ENCODE data around the gene LRP5. TPM values are rescaled to one million over a fixed set of nuclear protein-coding genes. Genes with fewer than 3 reads are reported as not detected.

Gene LRP5
- 17.4 TPM for total RNA-seq (ENCODE audit: unreplicated experiment)
- long read RNA-seq, result 0 reads

DNA sequence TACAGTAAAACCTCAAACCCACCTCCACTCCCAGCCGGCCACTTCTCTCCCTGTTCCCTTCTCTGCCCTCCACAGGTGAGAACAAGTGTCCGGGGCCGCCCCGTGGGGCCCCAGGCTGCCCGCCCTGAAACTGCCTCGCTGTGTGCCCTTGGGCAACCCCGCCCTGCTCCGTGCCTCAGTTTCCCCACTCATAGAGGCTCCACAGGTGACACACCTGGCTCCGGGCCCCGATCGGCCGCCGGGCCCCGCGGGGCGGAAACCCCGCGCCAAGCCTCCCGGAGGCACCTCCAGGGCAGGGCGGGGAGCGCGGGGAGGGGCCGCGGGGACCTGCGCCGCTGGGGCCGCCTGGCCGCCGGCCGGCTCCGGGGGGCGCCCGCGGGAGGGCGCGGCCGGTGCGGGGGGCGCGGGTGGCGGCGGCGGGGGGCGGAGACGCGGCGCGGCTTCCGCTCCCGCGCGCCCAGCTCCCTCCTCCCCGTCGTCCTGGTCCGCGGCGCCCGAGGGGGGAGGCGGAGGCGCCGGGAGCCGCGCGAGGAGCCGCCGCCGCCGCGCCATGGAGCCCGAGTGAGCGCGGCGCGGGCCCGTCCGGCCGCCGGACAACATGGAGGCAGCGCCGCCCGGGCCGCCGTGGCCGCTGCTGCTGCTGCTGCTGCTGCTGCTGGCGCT, at the start of gene LRP5:
Gene LRP5 (plus strand): TSS at position 475 of the 663 bp plus-strand sequence. CDS start 124 bp downstream, at position 599.
- DNase-seq, result peak; percentile 46
- no peaks in the 10 kb centered on the region for H3K36me3 Mint-ChIP-seq (ENCODE audit: unreplicated experiment)
- H3K9me3 Mint-ChIP-seq (ENCODE audit: unreplicated experiment), result peaks cover 10% of the 10 kb centered on the region
- peaks cover 8% of the 10 kb centered on the region for H3K4me1 Mint-ChIP-seq (ENCODE audit: low read depth, unreplicated experiment)
- H3K27me3 Mint-ChIP-seq (ENCODE audit: unreplicated experiment), result peaks cover 10% of the 10 kb centered on the region
- peak within 1 kb of the TSS; percentile 76 for H3K27ac Mint-ChIP-seq (ENCODE audit: unreplicated experiment)
- peak within 1 kb of the TSS; percentile 90 for H3K4me3 Mint-ChIP-seq (ENCODE audit: unreplicated experiment)
- no peak for TF ChIP-seq CTCF (IDR thresholded peaks at IDR 0.05; ENCODE audit: partially characterized antibody, unreplicated experiment)

- H3K4me3 Mint-ChIP-seq (ENCODE audit: unreplicated experiment), result no peak overlapping the region
- peaks cover 7% of the 10 kb centered on the region for H3K36me3 Mint-ChIP-seq (ENCODE audit: unreplicated experiment)
- no peak overlapping the region for H3K27ac Mint-ChIP-seq (ENCODE audit: unreplicated experiment)
- H3K27me3 Mint-ChIP-seq (ENCODE audit: unreplicated experiment), result peaks cover 3% of the 10 kb centered on the region
- peaks cover 9% of the 10 kb centered on the region for H3K4me1 Mint-ChIP-seq (ENCODE audit: low read depth, unreplicated experiment)
- DNase-seq, result no peak
- no peak for TF ChIP-seq CTCF (IDR thresholded peaks at IDR 0.05; ENCODE audit: partially characterized antibody, unreplicated experiment)
- peaks cover 3% of the 10 kb centered on the region for H3K9me3 Mint-ChIP-seq (ENCODE audit: unreplicated experiment)
These were observed 48.9 kb upstream of the LRP5 start for GRCh38 chr11:68263444-68264035.

DNA sequence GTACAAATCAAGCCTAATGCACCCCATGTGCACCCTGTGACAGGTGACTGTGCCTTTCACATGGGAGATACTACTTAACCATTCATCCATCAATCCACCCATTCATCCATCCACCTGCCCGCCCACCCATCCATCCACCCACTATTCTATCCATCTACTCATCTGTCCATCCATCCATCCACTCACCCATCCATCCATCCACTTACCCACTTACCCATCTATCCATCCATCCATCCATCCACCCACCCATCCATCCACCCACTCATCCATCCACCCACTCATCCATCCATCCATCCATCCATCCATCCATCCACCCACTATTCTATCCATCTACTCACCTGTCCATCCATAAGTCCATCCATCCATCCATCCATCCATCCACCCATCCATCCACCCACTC, 48.1 kb upstream of the LRP5 start:
- no peak for TF ChIP-seq CTCF (IDR thresholded peaks at IDR 0.05; ENCODE audit: partially characterized antibody, unreplicated experiment)
- Mint-ChIP-seq H3K27ac (ENCODE audit: unreplicated experiment) (no peak overlapping the region), H3K4me3 (ENCODE audit: unreplicated experiment) (no peak overlapping the region), H3K9me3 (ENCODE audit: unreplicated experiment) (peaks cover 3% of the 10 kb centered on the region), H3K4me1 (ENCODE audit: low read depth, unreplicated experiment) (peaks cover 15% of the 10 kb centered on the region), H3K36me3 (ENCODE audit: unreplicated experiment) (peaks cover 7% of the 10 kb centered on the region), H3K27me3 (ENCODE audit: unreplicated experiment) (peaks cover 2% of the 10 kb centered on the region)
- DNase-seq, result no peak

DNA sequence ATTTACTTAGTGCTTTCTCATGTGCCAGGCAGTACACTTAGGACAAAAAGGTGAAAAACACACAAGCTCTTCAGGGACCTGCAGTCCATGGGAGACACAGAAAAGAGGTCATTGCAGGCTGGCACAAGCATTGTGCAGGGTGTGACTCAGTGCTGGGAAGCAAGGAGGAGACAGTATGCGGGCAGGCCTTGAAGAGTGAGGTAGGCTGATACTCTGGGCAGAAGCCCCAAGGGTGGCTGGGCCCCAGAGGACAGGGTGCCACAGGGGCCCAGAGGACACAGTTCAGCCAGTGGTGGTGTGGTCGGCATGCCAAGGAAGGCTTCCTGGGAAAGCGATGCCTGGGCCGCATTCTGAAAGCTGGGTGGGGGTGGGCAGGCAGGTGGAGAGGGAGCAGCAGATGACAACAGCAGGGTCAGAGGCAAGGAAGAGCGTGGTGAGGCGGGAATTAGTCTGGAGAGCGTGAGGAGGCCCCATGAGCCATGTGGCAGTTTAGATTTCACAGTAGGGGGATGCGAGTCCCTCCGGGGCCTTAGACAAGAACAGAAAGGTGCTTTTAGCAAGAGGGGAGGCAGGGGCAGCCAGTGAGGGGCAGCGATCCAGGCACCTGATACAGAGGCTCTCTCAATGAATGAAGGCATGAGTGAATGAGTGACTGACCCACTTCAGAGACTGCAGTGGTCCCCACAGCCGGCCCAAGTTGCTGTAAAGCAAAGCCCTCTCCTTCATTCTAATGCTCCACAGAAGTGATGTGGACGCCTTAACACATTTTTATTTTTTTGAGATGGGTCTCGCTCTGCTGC, 47.5 kb upstream of the LRP5 start:
- no peak for DNase-seq
- TF ChIP-seq CTCF (IDR thresholded peaks at IDR 0.05; ENCODE audit: partially characterized antibody, unreplicated experiment), result no peak
- peak overlapping the region; percentile 66 for H3K27ac Mint-ChIP-seq (ENCODE audit: unreplicated experiment)
- peaks cover 7% of the 10 kb centered on the region for H3K36me3 Mint-ChIP-seq (ENCODE audit: unreplicated experiment)
- peaks cover 2% of the 10 kb centered on the region for H3K27me3 Mint-ChIP-seq (ENCODE audit: unreplicated experiment)
- H3K9me3 Mint-ChIP-seq (ENCODE audit: unreplicated experiment), result peaks cover 3% of the 10 kb centered on the region
- peaks cover 20% of the 10 kb centered on the region for H3K4me1 Mint-ChIP-seq (ENCODE audit: low read depth, unreplicated experiment)
- no peak overlapping the region for H3K4me3 Mint-ChIP-seq (ENCODE audit: unreplicated experiment)
